Measurements from ENCODE around the gene CMPK1.

The CMPK1 gene

DNA sequence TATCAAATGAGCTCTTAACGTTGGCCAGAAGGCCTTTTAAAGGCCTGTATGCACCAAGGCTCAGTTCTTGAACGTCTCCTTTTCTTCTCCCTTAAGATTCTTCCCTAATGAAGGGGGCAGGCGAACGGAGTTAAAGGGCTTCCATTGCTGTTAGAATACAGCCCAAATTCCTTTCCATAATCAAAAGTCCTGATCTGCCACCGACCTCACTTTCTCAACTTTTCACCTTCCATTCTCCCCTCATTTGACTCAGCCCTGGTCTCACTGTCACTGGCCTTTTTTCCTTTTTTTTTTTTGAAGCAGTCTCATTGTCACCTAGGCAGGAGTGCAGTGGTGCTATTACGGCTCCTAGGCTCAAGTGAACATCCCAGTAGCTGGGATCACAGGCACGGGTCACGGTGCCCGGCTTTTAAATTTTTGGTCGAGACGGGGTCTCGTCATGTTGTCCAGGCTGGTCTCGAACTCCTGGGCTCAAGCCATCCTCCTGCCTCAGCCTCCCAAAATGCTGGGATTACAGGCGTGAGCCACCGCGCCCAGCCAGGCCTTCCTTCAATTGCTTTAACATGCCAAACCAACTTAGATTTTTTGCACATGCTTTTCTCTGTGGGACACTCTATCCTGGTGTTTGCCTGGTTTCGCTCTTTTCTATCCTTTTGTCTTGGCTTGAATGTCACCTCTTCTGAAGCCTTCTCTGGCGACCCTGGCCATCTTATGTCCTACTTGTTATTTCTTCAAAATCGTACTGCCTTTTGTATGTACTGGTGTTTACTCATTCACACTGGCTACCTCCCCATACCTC lies 612 bp upstream of the CMPK1 start:
- TF ChIP-seq GATA3 (IDR thresholded peaks at IDR 0.05; ENCODE audit: low read depth, low read length) (no peak), GATA2 (IDR thresholded peaks at IDR 0.05; ENCODE audit: low read depth, low read length) (no peak)

DNA sequence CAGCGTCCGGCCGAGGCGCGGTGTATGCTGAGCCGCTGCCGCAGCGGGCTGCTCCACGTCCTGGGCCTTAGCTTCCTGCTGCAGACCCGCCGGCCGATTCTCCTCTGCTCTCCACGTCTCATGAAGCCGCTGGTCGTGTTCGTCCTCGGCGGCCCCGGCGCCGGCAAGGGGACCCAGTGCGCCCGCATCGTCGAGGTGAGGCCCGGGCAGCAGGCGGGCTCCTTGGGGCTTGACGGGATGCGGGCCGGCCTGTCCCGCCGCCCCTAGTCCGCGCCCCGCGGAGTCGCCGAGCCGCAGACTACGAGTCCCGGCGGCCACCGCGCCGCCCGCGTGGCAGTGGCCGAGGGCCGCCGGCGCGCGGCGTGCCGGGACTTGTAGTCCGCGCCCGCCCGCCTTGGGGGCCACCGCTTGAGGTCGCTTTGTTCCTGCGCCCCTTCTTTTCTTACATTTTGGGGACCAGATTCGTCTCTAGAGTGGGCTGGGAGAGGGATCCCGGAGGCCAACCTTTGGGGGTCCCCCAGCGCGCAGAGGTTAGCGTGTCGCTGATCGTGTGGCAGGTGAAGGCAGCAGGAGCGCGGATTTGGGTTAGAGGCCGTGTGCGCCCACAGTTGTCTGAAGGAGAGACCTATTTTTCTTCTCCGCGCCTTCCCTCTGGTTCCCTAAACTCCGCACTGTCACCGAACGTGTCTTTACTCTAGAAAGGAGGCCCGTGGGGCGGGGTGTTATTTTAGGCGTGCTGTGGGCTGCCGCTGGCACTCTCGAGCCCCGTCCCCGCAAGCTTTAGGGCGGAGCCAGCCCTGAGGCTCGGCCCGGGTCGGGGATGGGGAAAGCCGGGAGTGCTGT lies 553 bp downstream of the CMPK1 start:
- TF ChIP-seq GATA3 (IDR thresholded peaks at IDR 0.05; ENCODE audit: low read depth, low read length) = no peak
- TF ChIP-seq GATA2 (IDR thresholded peaks at IDR 0.05; ENCODE audit: low read depth, low read length) = no peak

DNA sequence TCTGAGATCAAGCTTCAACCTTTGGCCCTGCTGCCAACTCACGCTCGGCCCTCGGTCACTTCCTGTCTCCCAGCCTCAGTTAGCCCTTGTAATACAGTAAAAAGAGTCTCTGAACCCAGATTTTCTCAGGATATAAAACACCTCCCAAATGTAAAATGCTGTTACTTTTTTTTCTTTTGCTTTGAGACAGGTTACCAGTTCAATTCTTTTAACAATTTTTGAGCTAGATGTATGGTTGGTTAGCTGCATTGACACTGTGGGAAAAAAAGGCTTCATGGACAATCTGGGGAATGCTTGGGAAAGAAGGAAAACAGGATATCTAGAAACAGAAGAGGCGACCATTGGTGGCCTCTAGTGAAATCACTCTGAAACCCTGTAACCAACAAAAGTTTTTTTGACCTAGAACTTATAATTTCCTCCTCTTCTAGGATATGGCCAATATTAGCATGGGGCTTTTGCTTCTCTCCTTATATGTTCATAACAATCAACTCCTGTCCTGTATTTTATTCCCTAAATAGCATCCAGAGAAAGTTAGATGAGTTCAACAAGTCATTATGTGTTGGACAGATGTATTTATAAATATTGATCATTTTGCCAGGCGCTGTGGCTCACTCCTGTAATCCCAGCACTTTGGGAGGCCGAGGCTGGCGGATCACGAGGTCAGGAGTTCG lies 1.3 kb downstream of the CMPK1 start:
- TF ChIP-seq GATA3 (IDR thresholded peaks at IDR 0.05; ENCODE audit: low read depth, low read length) (no peak), GATA2 (IDR thresholded peaks at IDR 0.05; ENCODE audit: low read depth, low read length) (no peak)

- no peak for TF ChIP-seq GATA3 (IDR thresholded peaks at IDR 0.05; ENCODE audit: low read depth, low read length)
- no peak for TF ChIP-seq GATA2 (IDR thresholded peaks at IDR 0.05; ENCODE audit: low read depth, low read length)
Observed at GRCh38 chr1:47337350-47337749, 3.8 kb downstream of the CMPK1 start.

- TF ChIP-seq GATA3 (IDR thresholded peaks at IDR 0.05; ENCODE audit: low read depth, low read length) = no peak
Observed at GRCh38 chr1:47338249-47339077, 4.9 kb downstream of the CMPK1 start.

- no peak for TF ChIP-seq GATA2 (IDR thresholded peaks at IDR 0.05; ENCODE audit: low read depth, low read length)
- no peak for TF ChIP-seq GATA3 (IDR thresholded peaks at IDR 0.05; ENCODE audit: low read depth, low read length)
Observed at GRCh38 chr1:47340227-47340626, 6.6 kb downstream of the CMPK1 start.

DNA sequence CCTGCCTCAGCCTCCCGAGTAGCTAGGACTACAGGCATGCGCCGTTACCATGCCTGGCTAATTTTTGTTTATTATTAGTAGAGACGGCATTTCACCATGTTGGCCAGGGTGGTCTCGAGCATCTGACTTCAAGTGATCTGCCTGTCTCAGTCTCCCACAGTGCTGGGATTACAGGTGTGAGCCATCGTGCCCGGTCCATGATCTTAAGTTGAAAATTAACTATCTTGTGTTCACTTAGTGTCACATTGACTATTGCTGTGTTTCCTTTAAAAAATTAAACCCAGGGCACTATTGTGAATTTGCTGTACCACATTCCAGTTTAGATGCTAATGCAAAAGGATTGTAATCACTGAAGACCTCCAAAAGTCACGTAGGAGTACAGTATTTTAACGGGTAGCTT lies 14.1 kb downstream of the CMPK1 start:
- no peak for TF ChIP-seq GATA3 (IDR thresholded peaks at IDR 0.05; ENCODE audit: low read depth, low read length)

- TF ChIP-seq GATA2 (IDR thresholded peaks at IDR 0.05; ENCODE audit: low read depth, low read length) = no peak
- TF ChIP-seq GATA3 (IDR thresholded peaks at IDR 0.05; ENCODE audit: low read depth, low read length) = no peak
Observed at GRCh38 chr1:47348246-47348645, 14.7 kb downstream of the CMPK1 start.

- TF ChIP-seq GATA3 (IDR thresholded peaks at IDR 0.05; ENCODE audit: low read depth, low read length) = no peak
- TF ChIP-seq GATA2 (IDR thresholded peaks at IDR 0.05; ENCODE audit: low read depth, low read length) = no peak
Observed at GRCh38 chr1:47351305-47351704, 17.7 kb downstream of the CMPK1 start.

DNA sequence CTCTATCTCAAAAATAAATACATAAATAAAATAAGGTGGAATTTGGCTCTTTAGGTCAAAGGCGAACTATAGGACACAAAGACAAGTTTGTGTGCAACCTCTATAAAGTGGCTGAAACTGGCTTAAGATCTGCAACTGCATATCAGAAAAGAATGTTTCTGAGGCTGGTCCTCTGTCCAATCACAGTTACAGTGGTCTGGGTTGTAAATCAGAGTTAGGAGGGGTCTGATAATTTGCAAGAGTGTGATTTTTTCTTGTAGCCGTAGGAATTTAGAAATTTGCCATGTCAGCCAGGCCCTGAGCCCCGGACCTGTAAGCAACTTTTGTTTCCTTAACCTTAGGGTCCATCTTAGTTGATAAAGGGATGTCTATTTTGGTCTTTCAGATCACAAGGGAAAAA lies 27.8 kb downstream of the CMPK1 start:
- TF ChIP-seq GATA3 (IDR thresholded peaks at IDR 0.05; ENCODE audit: low read depth, low read length) (no peak), GATA2 (IDR thresholded peaks at IDR 0.05; ENCODE audit: low read depth, low read length) (no peak)

- TF ChIP-seq GATA3 (IDR thresholded peaks at IDR 0.05; ENCODE audit: low read depth, low read length) = no peak
- TF ChIP-seq GATA2 (IDR thresholded peaks at IDR 0.05; ENCODE audit: low read depth, low read length) = no peak
Observed at GRCh38 chr1:47362828-47363227, 29.2 kb downstream of the CMPK1 start.

DNA sequence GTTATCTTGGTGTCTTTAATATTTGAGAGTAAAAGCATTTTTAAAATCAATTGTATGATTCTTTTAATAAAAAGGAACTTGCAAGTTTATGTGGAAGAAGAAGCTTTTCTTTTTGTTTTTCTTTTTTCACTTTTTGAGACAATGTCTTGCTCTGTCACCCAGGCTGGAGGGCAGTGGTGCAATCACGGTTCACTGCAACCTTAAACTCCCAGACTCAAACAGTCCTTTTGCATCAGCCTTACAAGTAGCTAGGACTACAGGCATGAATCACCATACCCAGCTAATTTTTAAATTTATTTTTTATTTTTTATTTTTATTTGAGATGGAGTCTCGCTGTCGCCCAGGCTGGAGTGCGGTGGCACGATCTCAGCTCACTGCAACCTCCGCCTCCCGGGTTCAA lies 34.1 kb downstream of the CMPK1 start:
- TF ChIP-seq GATA3 (IDR thresholded peaks at IDR 0.05; ENCODE audit: low read depth, low read length) (no peak), GATA2 (IDR thresholded peaks at IDR 0.05; ENCODE audit: low read depth, low read length) (no peak)

GRCh38 chr1:47371016-47371517 lies 37.5 kb downstream of the CMPK1 start:
- TF ChIP-seq GATA2 (IDR thresholded peaks at IDR 0.05; ENCODE audit: low read depth, low read length) (no peak), GATA3 (IDR thresholded peaks at IDR 0.05; ENCODE audit: low read depth, low read length) (no peak)

Data from SH-SY5Y (cell line).